WTC11 (cell line): ENCODE results near the gene CKB. TPM values are rescaled to one million over a fixed set of nuclear protein-coding genes. Genes with fewer than 3 reads are reported as not detected.

ENCODE experiments used
- ATAC-seq: fragments of 200-7000 bp; cut with Tn5 transposase; 2 replicates; pipeline ENCODE4 v1.10.0; 2021; ENCODE audit warnings: mild to moderate bottlenecking, moderate library complexity
- CTCF ChIA-PET: fragments of 300-600 bp; sonication (Branson Sonifier 250); formaldehyde crosslinking; loops from one replicate; lab custom pipeline; 2021; ENCODE audit warnings: antibody characterized with exemption; lab: Charles Lee
- POLR2A ChIA-PET: fragments of 350-600 bp; sonication (Branson Sonifier 250); formaldehyde crosslinking; loops from one replicate; lab custom pipeline; 2021; ENCODE audit warnings: antibody characterized with exemption; lab: Charles Lee
- DNase-seq: peaks from one replicate; pipeline ENCODE4 v3.0.0; 2021; ENCODE audit warnings: low spot score
- H3K27ac Mint-ChIP-seq: 2 replicates; pipeline ENCODE4 v1.8.0; 2021; ENCODE audit warnings: mixed read lengths
- H3K27me3 Mint-ChIP-seq: 2 replicates; pipeline ENCODE4 v1.8.0; 2021; ENCODE audit warnings: low read depth, mild to moderate bottlenecking, moderate library complexity, mixed read lengths
- H3K36me3 Mint-ChIP-seq: 2 replicates; pipeline ENCODE4 v1.8.0; 2021; ENCODE audit warnings: mixed read lengths
- H3K4me1 Mint-ChIP-seq: 2 replicates; pipeline ENCODE4 v1.8.0; 2022; ENCODE audit warnings: mixed read lengths
- H3K4me3 Mint-ChIP-seq: 2 replicates; pipeline ENCODE4 v1.8.0; 2021; ENCODE audit warnings: mild to moderate bottlenecking, moderate library complexity, mixed read lengths
- H3K9me3 Mint-ChIP-seq: 2 replicates; pipeline ENCODE4 v1.8.0; 2021; ENCODE audit warnings: mixed read lengths
- FOXP1 ChIP-seq: sonication (generic); formaldehyde crosslinking; IDR thresholded peaks from 2 replicates; pipeline ENCODE4 v1.8.0; 2022; ENCODE audit warnings: missing genetic modification reagents, mild to moderate bottlenecking, moderate library complexity, borderline replicate concordance
- KAT7 ChIP-seq: sonication (generic); formaldehyde crosslinking; IDR thresholded peaks from 2 replicates; pipeline ENCODE4 v1.8.1; 2023; ENCODE audit warnings: missing genetic modification reagents, mild to moderate bottlenecking, borderline replicate concordance
- NFYB ChIP-seq: sonication (generic); formaldehyde crosslinking; conservative IDR thresholded peaks from 2 replicates; pipeline ENCODE4 v1.8.0; 2022; ENCODE audit warnings: low read depth, missing genetic modification reagents
- RORB ChIP-seq: fragments of 250-450 bp; sonication (Bioruptor Pico); IDR thresholded peaks from 2 replicates; pipeline ENCODE4 v1.9.0; 2021; ENCODE audit warnings: mild to moderate bottlenecking
- SMAD4 ChIP-seq: sonication (generic); formaldehyde crosslinking; IDR thresholded peaks from 2 replicates; pipeline ENCODE4 v1.8.0; 2022; ENCODE audit warnings: mild to moderate bottlenecking, missing genetic modification reagents
- TEAD1 ChIP-seq: sonication (generic); formaldehyde crosslinking; IDR thresholded peaks from 2 replicates; pipeline ENCODE4 v1.8.0; 2022; ENCODE audit warnings: mild to moderate bottlenecking, missing genetic modification reagents
- TP53 ChIP-seq: sonication (generic); formaldehyde crosslinking; IDR thresholded peaks from 2 replicates; pipeline ENCODE4 v1.8.1; 2023; ENCODE audit warnings: mild to moderate bottlenecking, missing genetic modification reagents
- ZBTB21 ChIP-seq: sonication (generic); formaldehyde crosslinking; IDR thresholded peaks from 2 replicates; pipeline ENCODE4 v1.8.1; 2023; ENCODE audit warnings: mild to moderate bottlenecking, missing genetic modification reagents, borderline replicate concordance
- total RNA-seq: library from RNA; stranded (reverse); gene quantifications from 3 replicates; pipeline ENCODE4 v1.2.3, GENCODE V29; 2021
- TF ChIP-seq, protein P1 (sequence below): fragments of 250-450 bp; sonication (Bioruptor Pico); IDR thresholded peaks from 2 replicates; pipeline ENCODE4 v1.9.0; 2021; ENCODE audit warnings: moderate library complexity, mild to moderate bottlenecking, inconsistent platforms, borderline replicate concordance
- TF ChIP-seq, protein P2 (sequence below): sonication (generic); formaldehyde crosslinking; IDR thresholded peaks from 2 replicates; pipeline ENCODE4 v1.8.0; 2022; ENCODE audit warnings: mild to moderate bottlenecking, missing genetic modification reagents
- TF ChIP-seq, protein P3 (sequence below): fragments of 250-450 bp; sonication (Bioruptor Pico); IDR thresholded peaks from 2 replicates; pipeline ENCODE4 v1.9.0; 2021; ENCODE audit warnings: mild to moderate bottlenecking
- TF ChIP-seq, protein P4 (sequence below): fragments of 250-450 bp; sonication (Bioruptor Pico); conservative IDR thresholded peaks from 2 replicates; pipeline ENCODE4 v1.9.0; 2021; ENCODE audit warnings: mild to moderate bottlenecking
- TF ChIP-seq, protein P5 (sequence below): sonication (generic); formaldehyde crosslinking; IDR thresholded peaks from 2 replicates; pipeline ENCODE4 v1.8.0; 2022; ENCODE audit warnings: mild to moderate bottlenecking, missing genetic modification reagents
- TF ChIP-seq, protein P6 (sequence below): sonication (generic); formaldehyde crosslinking; conservative IDR thresholded peaks from 2 replicates; pipeline ENCODE4 v1.8.1; 2022; ENCODE audit warnings: mild to moderate bottlenecking, missing genetic modification reagents
- TF ChIP-seq, protein P7 (sequence below): sonication (generic); formaldehyde crosslinking; IDR thresholded peaks from 2 replicates; pipeline ENCODE4 v1.8.1; 2022; ENCODE audit warnings: low read depth, missing genetic modification reagents, borderline replicate concordance
- TF ChIP-seq, protein P8 (sequence below): sonication (generic); formaldehyde crosslinking; IDR thresholded peaks from 2 replicates; pipeline ENCODE4 v1.8.0; 2023; ENCODE audit warnings: missing genetic modification reagents

CKB gene
- total RNA-seq, 1 experiment from 2014 or later: 555 TPM

DNA sequence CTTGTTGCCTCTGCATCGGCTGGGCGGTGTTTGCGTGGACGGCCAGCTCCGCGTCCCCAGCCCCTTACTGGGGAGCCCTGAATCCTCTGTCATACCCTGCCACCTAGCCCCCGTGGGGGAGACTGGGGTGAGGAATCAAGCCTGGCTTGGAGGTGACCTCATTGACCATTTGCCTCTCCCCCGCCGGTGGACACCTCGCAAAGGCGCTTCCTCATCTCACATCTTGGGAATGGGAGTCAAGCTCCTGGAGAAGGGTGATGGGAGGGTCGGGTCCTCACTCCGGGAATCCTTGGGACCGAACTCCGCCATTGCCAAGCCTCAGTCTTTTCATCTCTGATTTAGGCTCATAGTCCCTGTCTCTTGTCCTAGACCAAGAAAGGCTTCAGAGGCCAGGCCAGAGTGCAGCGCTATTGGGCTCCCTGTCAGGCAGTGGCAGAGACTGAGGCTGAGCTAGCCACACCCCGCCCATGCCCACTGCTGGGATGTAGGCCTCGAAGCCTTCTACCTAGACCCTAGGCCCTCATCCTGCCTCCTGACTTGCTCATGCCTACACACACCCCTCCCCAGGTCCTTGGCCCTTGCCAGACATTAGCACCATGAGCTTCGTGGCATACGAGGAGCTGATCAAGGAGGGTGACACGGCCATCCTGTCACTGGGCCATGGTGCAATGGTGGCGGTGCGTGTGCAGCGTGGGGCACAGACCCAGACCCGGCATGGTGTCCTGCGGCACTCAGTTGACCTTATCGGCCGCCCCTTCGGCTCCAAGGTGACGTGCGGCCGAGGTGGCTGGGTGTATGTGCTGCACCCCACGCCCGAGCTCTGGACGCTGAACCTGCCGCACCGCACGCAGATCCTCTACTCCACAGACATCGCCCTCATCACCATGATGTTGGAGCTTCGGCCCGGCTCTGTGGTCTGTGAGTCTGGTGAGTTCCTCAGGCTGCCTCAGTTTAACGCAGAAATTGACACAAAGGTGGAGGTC is 7.0 kb upstream of the CKB start:
- peak overlapping the region; percentile 93 for H3K4me3 Mint-ChIP-seq
- peak overlapping the region; percentile 96 for H3K27ac Mint-ChIP-seq
- DNase-seq: no peak
- 0 out of 2 replicates have a peak, but pooled peaks have one; percentile 18 for TF ChIP-seq KAT7 (CRISPR knock-in tag)
- TF ChIP-seq TP53 (CRISPR knock-in tag): 0 out of 2 replicates have a peak, but pooled peaks have one; percentile 3
- 0 out of 2 replicates have a peak, but pooled peaks have one; percentile 12 for TF ChIP-seq NFYB (CRISPR knock-in tag)
- TF ChIP-seq TEAD1 (CRISPR knock-in tag): 0 out of 2 replicates have a peak, but pooled peaks have one; percentile 13
- TF ChIP-seq, protein P1, sequence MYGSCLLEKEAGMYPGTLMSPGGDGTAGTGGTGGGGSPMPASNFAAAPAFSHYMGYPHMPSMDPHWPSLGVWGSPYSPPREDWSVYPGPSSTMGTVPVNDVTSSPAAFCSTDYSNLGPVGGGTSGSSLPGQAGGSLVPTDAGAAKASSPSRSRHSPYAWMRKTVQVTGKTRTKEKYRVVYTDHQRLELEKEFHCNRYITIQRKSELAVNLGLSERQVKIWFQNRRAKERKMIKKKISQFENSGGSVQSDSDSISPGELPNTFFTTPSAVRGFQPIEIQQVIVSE (CRISPR knock-in tag): no peak
- 0 out of 2 replicates have a peak, but pooled peaks have one; percentile 57 for TF ChIP-seq SMAD4 (CRISPR knock-in tag)
- TF ChIP-seq, protein P2, sequence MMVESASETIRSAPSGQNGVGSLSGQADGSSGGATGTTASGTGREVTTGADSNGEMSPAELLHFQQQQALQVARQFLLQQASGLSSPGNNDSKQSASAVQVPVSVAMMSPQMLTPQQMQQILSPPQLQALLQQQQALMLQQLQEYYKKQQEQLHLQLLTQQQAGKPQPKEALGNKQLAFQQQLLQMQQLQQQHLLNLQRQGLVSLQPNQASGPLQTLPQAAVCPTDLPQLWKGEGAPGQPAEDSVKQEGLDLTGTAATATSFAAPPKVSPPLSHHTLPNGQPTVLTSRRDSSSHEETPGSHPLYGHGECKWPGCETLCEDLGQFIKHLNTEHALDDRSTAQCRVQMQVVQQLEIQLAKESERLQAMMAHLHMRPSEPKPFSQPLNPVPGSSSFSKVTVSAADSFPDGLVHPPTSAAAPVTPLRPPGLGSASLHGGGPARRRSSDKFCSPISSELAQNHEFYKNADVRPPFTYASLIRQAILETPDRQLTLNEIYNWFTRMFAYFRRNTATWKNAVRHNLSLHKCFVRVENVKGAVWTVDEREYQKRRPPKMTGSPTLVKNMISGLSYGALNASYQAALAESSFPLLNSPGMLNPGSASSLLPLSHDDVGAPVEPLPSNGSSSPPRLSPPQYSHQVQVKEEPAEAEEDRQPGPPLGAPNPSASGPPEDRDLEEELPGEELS (CRISPR knock-in tag): no peak
- ChIA-PET POLR2A (interaction anchor here (0.5 to 1.4 kb wide), 4 partner anchors 9 to 13 kb away, joined by 3 to 4 read pairs (median 4); no protein-coding TSS in a partner anchor), CTCF (interaction anchor here (0.8 to 5.8 kb wide), 7 partner anchors 8 to 30 kb away, joined by 3 to 46 read pairs (median 14); no protein-coding TSS in a partner anchor)
- H3K9me3 Mint-ChIP-seq: no peaks in the 10 kb centered on the region
- H3K36me3 Mint-ChIP-seq: no peaks in the 10 kb centered on the region
- no peak for ATAC-seq
- H3K4me1 Mint-ChIP-seq: peaks cover 15% of the 10 kb centered on the region
- H3K27me3 Mint-ChIP-seq: peaks cover 12% of the 10 kb centered on the region

DNA sequence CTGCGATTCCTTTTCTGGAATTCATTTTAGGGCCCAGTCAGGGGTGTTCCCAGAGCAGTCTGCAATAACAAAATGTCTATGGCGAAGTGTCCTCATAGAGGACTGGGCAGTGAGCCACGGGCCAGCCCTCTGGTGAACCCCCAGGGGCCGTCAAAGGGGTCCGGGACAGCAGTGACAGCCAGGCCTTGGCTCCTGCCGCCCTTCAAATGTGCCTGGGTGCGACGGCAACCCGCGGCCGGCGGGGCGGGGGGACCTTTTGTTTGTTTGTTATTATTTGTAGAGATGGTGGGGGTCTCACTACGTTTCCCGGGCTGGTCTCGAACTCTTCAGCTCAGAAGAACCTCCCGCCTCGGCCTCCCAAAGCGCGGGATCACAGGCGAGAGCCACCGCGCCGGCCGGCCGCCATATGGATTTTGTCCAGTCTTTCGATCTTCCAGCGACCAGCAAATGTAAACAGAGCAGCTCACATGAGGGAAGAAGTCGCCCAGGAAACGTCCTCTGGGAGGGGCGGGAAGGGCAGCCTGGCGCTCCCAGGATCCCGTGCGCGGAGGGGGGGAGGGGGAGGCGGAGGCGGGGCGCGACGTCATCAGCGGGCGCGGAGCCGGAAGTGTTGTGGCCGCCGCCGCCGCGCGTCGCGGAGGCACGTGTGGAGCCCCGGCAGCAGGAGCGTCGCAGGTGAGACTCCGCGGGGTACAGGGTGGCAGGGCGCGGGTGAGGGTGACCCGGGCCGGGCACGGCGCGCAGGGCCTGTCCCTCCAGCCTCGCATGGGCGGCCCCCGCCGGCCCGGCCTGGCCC is 6.2 kb upstream of the CKB start, which contains the start of gene TRMT61A:
Gene TRMT61A, plus strand, starts transcription at position 610 of the 796 bp plus-strand sequence. CDS start 783 bp downstream, outside the sequence.
- H3K4me3 Mint-ChIP-seq: peak within 1 kb of the TSS; percentile 93
- peaks cover 15% of the 10 kb centered on the region for H3K4me1 Mint-ChIP-seq
- peak; percentile 73 for DNase-seq
- CTCF ChIA-PET: interaction anchor here (0.6 to 5.8 kb wide), 9 partner anchors 8 to 424 kb away, joined by 3 to 46 read pairs (median 6); no protein-coding TSS in a partner anchor
- H3K27me3 Mint-ChIP-seq: peaks cover 21% of the 10 kb centered on the region
- H3K9me3 Mint-ChIP-seq: no peaks in the 10 kb centered on the region
- H3K27ac Mint-ChIP-seq: peak within 1 kb of the TSS; percentile 96
- ATAC-seq: peak; percentile 64
- POLR2A ChIA-PET: interaction anchor here (1.1 to 1.4 kb wide), 2 partner anchors 8 to 14 kb away, joined by 4 read pairs; no protein-coding TSS in a partner anchor
- H3K36me3 Mint-ChIP-seq: no peaks in the 10 kb centered on the region
- TF ChIP-seq FOXP1 (CRISPR knock-in tag): peak; percentile 36; the same call in 1 of the 2 replicates
- TF ChIP-seq, protein P2 (CRISPR knock-in tag): peak; percentile 83
- TF ChIP-seq, protein P3, sequence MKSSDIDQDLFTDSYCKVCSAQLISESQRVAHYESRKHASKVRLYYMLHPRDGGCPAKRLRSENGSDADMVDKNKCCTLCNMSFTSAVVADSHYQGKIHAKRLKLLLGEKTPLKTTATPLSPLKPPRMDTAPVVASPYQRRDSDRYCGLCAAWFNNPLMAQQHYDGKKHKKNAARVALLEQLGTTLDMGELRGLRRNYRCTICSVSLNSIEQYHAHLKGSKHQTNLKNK (CRISPR knock-in tag): no peak
- TF ChIP-seq, protein P4, sequence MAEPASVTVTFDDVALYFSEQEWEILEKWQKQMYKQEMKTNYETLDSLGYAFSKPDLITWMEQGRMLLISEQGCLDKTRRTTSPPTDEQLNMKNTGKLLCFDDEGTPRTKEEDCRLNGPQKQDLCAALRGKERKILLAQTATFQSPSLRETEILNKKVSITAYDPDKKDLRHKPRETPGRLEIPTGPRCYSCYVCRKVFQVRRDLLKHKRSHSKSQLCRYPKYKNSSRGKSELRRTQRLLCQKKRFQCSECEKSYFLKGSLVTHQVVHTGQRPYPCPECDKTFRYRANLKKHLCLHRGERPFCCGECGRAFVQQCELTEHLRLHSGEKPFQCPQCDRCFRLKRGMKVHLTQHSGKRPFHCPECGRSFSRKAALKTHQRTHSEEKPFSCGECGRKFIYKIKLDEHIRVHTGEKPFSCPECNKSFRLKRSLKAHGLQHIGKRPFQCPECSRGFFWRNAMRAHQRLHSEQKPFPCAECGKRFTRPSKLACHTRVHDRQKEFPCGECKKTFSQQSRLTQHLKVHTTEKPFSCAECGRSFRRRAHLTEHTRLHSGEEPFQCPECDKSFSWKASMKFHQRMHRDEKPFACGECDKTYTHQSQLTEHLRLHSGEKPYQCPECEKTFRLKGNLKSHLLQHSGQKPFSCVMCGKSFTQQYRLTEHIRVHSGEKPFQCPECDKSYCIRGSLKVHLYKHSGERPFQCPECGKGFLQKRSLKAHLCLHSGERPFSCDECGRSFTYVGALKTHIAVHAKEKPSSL (CRISPR knock-in tag): no peak
- no peak for TF ChIP-seq ZBTB21 (CRISPR knock-in tag)
- TF ChIP-seq RORB (CRISPR knock-in tag): no peak
- TF ChIP-seq, protein P5, sequence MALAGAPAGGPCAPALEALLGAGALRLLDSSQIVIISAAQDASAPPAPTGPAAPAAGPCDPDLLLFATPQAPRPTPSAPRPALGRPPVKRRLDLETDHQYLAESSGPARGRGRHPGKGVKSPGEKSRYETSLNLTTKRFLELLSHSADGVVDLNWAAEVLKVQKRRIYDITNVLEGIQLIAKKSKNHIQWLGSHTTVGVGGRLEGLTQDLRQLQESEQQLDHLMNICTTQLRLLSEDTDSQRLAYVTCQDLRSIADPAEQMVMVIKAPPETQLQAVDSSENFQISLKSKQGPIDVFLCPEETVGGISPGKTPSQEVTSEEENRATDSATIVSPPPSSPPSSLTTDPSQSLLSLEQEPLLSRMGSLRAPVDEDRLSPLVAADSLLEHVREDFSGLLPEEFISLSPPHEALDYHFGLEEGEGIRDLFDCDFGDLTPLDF: no peak
- TF ChIP-seq, protein P6, sequence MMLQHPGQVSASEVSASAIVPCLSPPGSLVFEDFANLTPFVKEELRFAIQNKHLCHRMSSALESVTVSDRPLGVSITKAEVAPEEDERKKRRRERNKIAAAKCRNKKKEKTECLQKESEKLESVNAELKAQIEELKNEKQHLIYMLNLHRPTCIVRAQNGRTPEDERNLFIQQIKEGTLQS: no peak
- TF ChIP-seq, protein P7, sequence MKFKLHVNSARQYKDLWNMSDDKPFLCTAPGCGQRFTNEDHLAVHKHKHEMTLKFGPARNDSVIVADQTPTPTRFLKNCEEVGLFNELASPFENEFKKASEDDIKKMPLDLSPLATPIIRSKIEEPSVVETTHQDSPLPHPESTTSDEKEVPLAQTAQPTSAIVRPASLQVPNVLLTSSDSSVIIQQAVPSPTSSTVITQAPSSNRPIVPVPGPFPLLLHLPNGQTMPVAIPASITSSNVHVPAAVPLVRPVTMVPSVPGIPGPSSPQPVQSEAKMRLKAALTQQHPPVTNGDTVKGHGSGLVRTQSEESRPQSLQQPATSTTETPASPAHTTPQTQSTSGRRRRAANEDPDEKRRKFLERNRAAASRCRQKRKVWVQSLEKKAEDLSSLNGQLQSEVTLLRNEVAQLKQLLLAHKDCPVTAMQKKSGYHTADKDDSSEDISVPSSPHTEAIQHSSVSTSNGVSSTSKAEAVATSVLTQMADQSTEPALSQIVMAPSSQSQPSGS (CRISPR knock-in tag): no peak
- TF ChIP-seq, protein P8, sequence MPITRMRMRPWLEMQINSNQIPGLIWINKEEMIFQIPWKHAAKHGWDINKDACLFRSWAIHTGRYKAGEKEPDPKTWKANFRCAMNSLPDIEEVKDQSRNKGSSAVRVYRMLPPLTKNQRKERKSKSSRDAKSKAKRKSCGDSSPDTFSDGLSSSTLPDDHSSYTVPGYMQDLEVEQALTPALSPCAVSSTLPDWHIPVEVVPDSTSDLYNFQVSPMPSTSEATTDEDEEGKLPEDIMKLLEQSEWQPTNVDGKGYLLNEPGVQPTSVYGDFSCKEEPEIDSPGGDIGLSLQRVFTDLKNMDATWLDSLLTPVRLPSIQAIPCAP (CRISPR knock-in tag): no peak
